ENCODE results near the gene PTPRO.

- TF ChIP-seq POLR2A (IDR thresholded peaks at IDR 0.05; ENCODE audit: low read depth, low read length) (no peak), CTCF (IDR thresholded peaks at IDR 0.05 in 2 of 3, conservative IDR thresholded peaks at IDR 0.05 in 1 of 3; ENCODE audit: control insufficient read depth in 2 of 3, extremely low read depth in 1 of 3, insufficient read depth in 1 of 3, low read depth in 3 of 3, low read length in 3 of 3) (no peak), ZBED1 (IDR thresholded peaks at IDR 0.05; ENCODE audit: borderline replicate concordance) (no peak), WRNIP1 (IDR thresholded peaks at IDR 0.05; ENCODE audit: borderline replicate concordance, low read depth, low read length) (no peak), TAF1 (IDR thresholded peaks at IDR 0.05; ENCODE audit: borderline replicate concordance, low read depth, low read length) (no peak), SRF (IDR thresholded peaks at IDR 0.05; ENCODE audit: low read depth in 2 of 2, low read length in 2 of 2) (no peak), SUZ12 (IDR thresholded peaks at IDR 0.05; ENCODE audit: unreplicated experiment) (no peak), SMC3 (IDR thresholded peaks at IDR 0.05; ENCODE audit: borderline replicate concordance, low read length) (no peak), POLR2AphosphoS5 (IDR thresholded peaks at IDR 0.05; ENCODE audit: low read length) (no peak), BRCA1 (IDR thresholded peaks at IDR 0.05; ENCODE audit: low read depth, low read length) (no peak), ZNF217 (IDR thresholded peaks at IDR 0.05) (no peak), USF2 (IDR thresholded peaks at IDR 0.05; ENCODE audit: borderline replicate concordance, low read depth, low read length) (no peak), BACH1 (IDR thresholded peaks at IDR 0.05; ENCODE audit: borderline replicate concordance) (no peak)
Measured at GRCh38 chr12:15273896-15274295, 48.4 kb upstream of the PTPRO start.

Data from GM12878 (cell line).